Caco-2 (cell line): ENCODE results near the gene NOTCH1. TPM values are rescaled to one million over a fixed set of nuclear protein-coding genes. Genes with fewer than 3 reads are reported as not detected.
A peak's percentile ranks its signal among the peaks of the same experiment; 100 is the strongest.

ENCODE experiments used
- BruUV-seq: library from RNA; stranded (reverse); fragments of 400-500 nt; replicated peaks from 2 replicates; lab custom pipeline; 2021; lab: Mats Ljungman, UMichigan
- CTCF ChIA-PET: fragments of 300-600 bp; sonication (Branson Sonifier 250); formaldehyde crosslinking; loops from one replicate; lab custom pipeline; 2022; ENCODE audit warnings: antibody characterized with exemption; lab: Charles Lee
- POLR2A ChIA-PET: fragments of 300-600 bp; sonication (Branson Sonifier 250); formaldehyde crosslinking; loops from one replicate; lab custom pipeline; 2022; ENCODE audit warnings: antibody characterized with exemption; lab: Charles Lee
- DNase-seq, 2 experiments: peaks; one replicate each; pipeline versions ENCODE4 v3.0.0 to v3.0.0-alpha.2; 2020 to 2022
- H3K27me3 ChIP-seq: replicated peaks from 2 replicates; pipeline ENCODE4 v1.6.0; 2011; ENCODE audit warnings: low read length; ENCODE audit not compliant: control insufficient read depth, insufficient read depth
- H3K36me3 ChIP-seq: 2 replicates; pipeline ENCODE4 v1.5.1; 2011; ENCODE audit warnings: low read length; ENCODE audit not compliant: control insufficient read depth, insufficient read depth
- H3K4me1 ChIP-seq: fragments of 250-450 bp; sonication (Bioruptor Pico); 2 replicates; pipeline ENCODE4 v1.5.1; 2020; ENCODE audit warnings: mild to moderate bottlenecking
- H3K4me3 ChIP-seq: 2 replicates; pipeline ENCODE4 v1.5.1; 2011; ENCODE audit warnings: low read depth, mild to moderate bottlenecking, control low read depth, low read length
- H3K9me3 ChIP-seq: fragments of 250-450 bp; sonication (Bioruptor Pico); 2 replicates; pipeline ENCODE4 v1.5.1; 2020; ENCODE audit warnings: mild to moderate bottlenecking, moderate library complexity
- H3K27ac Mint-ChIP-seq: one replicate; pipeline ENCODE4 v1.8.0; 2022; ENCODE audit warnings: mixed read lengths; ENCODE audit not compliant: unreplicated experiment
- H3K27me3 Mint-ChIP-seq: one replicate; pipeline ENCODE4 v1.8.0; 2022; ENCODE audit warnings: mixed read lengths; ENCODE audit not compliant: insufficient read depth, unreplicated experiment
- H3K36me3 Mint-ChIP-seq: one replicate; pipeline ENCODE4 v1.8.0; 2022; ENCODE audit warnings: mild to moderate bottlenecking, mixed read lengths; ENCODE audit not compliant: insufficient read depth, unreplicated experiment
- H3K4me1 Mint-ChIP-seq: one replicate; pipeline ENCODE4 v1.8.0; 2022; ENCODE audit warnings: low read depth, mixed read lengths; ENCODE audit not compliant: unreplicated experiment
- H3K4me3 Mint-ChIP-seq: one replicate; pipeline ENCODE4 v1.8.0; 2022; ENCODE audit warnings: mild to moderate bottlenecking, moderate library complexity, mixed read lengths; ENCODE audit not compliant: unreplicated experiment
- H3K9me3 Mint-ChIP-seq: one replicate; pipeline ENCODE4 v1.8.0; 2022; ENCODE audit warnings: mixed read lengths; ENCODE audit not compliant: unreplicated experiment
- CTCF ChIP-seq, 2 experiments: fragments of 200-600 bp in 1 of 2; IDR thresholded peaks; 1 replicate in 1 of 2; 2 replicates in 1 of 2; pipeline versions ENCODE4 v1.5.1 to v1.8.0; 2011 to 2022; ENCODE audit warnings: antibody characterized with exemption in 1 of 2, control low read depth in 1 of 2, inconsistent platforms in 1 of 2, low read depth in 1 of 2, low read length in 1 of 2, mild to moderate bottlenecking in 1 of 2, moderate library complexity in 1 of 2; ENCODE audit not compliant: insufficient read depth in 1 of 2, severe bottlenecking in 1 of 2, unreplicated experiment in 1 of 2
- intact Hi-C: fragments of 100-400 bp; cut with micrococcal nuclease; formaldehyde crosslinking; loops from one replicate; pipeline ENCODE4 v1.10.0; 2022; ENCODE audit not compliant: unreplicated experiment
- total RNA-seq: library from RNA; stranded (reverse); gene quantifications from 2 replicates; pipeline ENCODE4 v1.2.3, GENCODE V29; 2022

NOTCH1 gene
- total RNA-seq, 1 experiment from 2014 or later: 6.3 TPM

DNA sequence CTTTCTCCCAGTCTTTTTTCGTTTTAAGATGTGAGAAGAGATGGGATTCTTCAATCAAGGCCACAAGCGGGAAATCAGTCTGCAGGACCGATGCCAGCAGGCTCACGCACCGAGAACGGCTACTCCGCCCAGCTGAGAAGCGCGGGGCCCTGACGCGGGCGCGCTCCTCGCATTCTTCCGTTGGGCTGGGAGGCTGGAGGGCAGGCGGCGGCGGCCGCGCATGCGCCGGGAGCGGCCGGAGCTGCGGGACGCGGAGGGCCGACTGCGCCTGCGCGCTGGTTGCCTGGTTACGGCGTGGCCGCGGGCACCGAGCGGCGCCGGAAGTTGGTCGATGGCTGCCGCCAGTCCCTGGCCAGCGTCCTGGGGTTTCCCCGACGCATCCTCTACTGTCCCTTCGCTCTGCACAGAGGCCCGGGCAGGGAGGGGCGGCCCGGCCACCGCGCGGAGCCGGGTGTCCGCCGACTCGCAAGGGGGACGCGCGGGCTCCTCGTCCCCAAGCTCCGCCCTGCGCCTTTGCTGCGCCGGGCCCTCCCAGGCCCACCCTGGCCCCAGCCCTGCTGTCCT lies 62.2 kb downstream of the NOTCH1 start:
- Mint-ChIP-seq H3K27ac (peak overlapping the region; percentile 100), H3K9me3 (no peaks in the 10 kb centered on the region), H3K4me3 (peak overlapping the region; percentile 98), H3K36me3 (peaks cover 42% of the 10 kb centered on the region), H3K4me1 (peaks cover 6% of the 10 kb centered on the region), H3K27me3 (no peaks in the 10 kb centered on the region)
- Histone ChIP-seq H3K4me3 (peak overlapping the region; percentile 85), H3K9me3 (no peaks in the 10 kb centered on the region), H3K4me1 (peaks cover 16% of the 10 kb centered on the region), H3K27me3 (no peaks in the 10 kb centered on the region), H3K36me3 (no peaks in the 10 kb centered on the region)
- ChIA-PET POLR2A (interaction anchor here (0.6 to 1.0 kb wide), 3 partner anchors 143 to 922 kb away, joined by 3 to 9 read pairs (median 3); no protein-coding TSS in a partner anchor), CTCF (interaction anchor here (1.4 to 7.7 kb wide), 3 partner anchors 143 to 245 kb away, joined by 5 to 140 read pairs (median 6); no protein-coding TSS in a partner anchor)
- no peak for TF ChIP-seq CTCF (IDR thresholded peaks at IDR 0.05; ENCODE audit: insufficient read depth in 1 of 2, low read depth in 1 of 2, low read length in 1 of 2, severe bottlenecking in 1 of 2, unreplicated experiment in 1 of 2)
- TSS peak; percentile 81 for BruUV-seq
- DNase-seq: peak; percentile 92 to 96
- intact Hi-C loops: loop anchor here (1.0 to 5.0 kb wide), 2 partner anchors 210 to 309 kb away; partner anchors contain the start of gene TMEM141

GRCh38 chr9:136482793-136483588 lies 62.9 kb downstream of the NOTCH1 start, which contains the start of gene SEC16A:
Gene SEC16A, minus strand, starts transcription at chr9:136483040. Its CDS starts 5,425 bp downstream, at chr9:136477615.
- CTCF ChIA-PET: interaction anchor here (7.7 kb wide), 1 partner anchor 143 kb away, joined by 140 read pairs; no protein-coding TSS in a partner anchor
- H3K27me3 Mint-ChIP-seq: no peaks in the 10 kb centered on the region
- peaks cover 6% of the 10 kb centered on the region for H3K4me1 Mint-ChIP-seq
- peak within 1 kb of the TSS; percentile 98 for H3K4me3 Mint-ChIP-seq
- peak within 1 kb of the TSS; percentile 85 for H3K4me3 ChIP-seq
- H3K9me3 Mint-ChIP-seq: no peaks in the 10 kb centered on the region
- H3K4me1 ChIP-seq: peaks cover 16% of the 10 kb centered on the region
- no TSS peak for BruUV-seq
- POLR2A ChIA-PET: interaction anchor here (1.0 kb wide), 1 partner anchor 144 kb away, joined by 9 read pairs; no protein-coding TSS in a partner anchor
- no peaks in the 10 kb centered on the region for H3K36me3 ChIP-seq
- no peak for TF ChIP-seq CTCF (IDR thresholded peaks at IDR 0.05; ENCODE audit: insufficient read depth in 1 of 2, low read depth in 1 of 2, low read length in 1 of 2, severe bottlenecking in 1 of 2, unreplicated experiment in 1 of 2)
- H3K27ac Mint-ChIP-seq: peak within 1 kb of the TSS; percentile 100
- H3K27me3 ChIP-seq: no peaks in the 10 kb centered on the region
- H3K9me3 ChIP-seq: no peaks in the 10 kb centered on the region
- peak; percentile 99 for DNase-seq
- intact Hi-C loops: loop anchor here (5.0 kb wide), 1 partner anchor 309 kb away; the partner anchor contains the start of gene TMEM141
- peaks cover 49% of the 10 kb centered on the region for H3K36me3 Mint-ChIP-seq
